Nephron progenitor cell (in vitro differentiated cells): ENCODE measurements around the gene PRKAG1.
A peak's percentile ranks its signal among the peaks of the same experiment; 100 is the strongest.

Experiments used
- DNase-seq: peaks from one replicate; pipeline ENCODE4 v3.0.0; 2021
- H3K27ac Mint-ChIP-seq: 2 replicates; pipeline ENCODE4 v1.8.0; 2021; ENCODE audit warnings: mild to moderate bottlenecking, moderate library complexity, mixed read lengths
- H3K27me3 Mint-ChIP-seq: 2 replicates; pipeline ENCODE4 v1.8.0; 2021; ENCODE audit warnings: mild to moderate bottlenecking, low read depth, mixed read lengths; ENCODE audit not compliant: poor library complexity
- H3K36me3 Mint-ChIP-seq: 2 replicates; pipeline ENCODE4 v1.8.0; 2021; ENCODE audit warnings: low read depth, mixed read lengths
- H3K4me1 Mint-ChIP-seq: 2 replicates; pipeline ENCODE4 v1.8.0; 2021; ENCODE audit warnings: mixed read lengths
- H3K4me3 Mint-ChIP-seq: 2 replicates; pipeline ENCODE4 v1.8.0; 2021; ENCODE audit warnings: mild to moderate bottlenecking, moderate library complexity, mixed read lengths
- H3K9me3 Mint-ChIP-seq: 2 replicates; pipeline ENCODE4 v1.8.0; 2021; ENCODE audit warnings: mild to moderate bottlenecking, moderate library complexity, mixed read lengths
- TF ChIP-seq, protein P1 (sequence below): fragments of 200-600 bp; sonication (generic); IDR thresholded peaks from 2 replicates; pipeline ENCODE4 v1.5.0; 2021; ENCODE audit warnings: antibody characterized with exemption

PRKAG1 gene

DNA sequence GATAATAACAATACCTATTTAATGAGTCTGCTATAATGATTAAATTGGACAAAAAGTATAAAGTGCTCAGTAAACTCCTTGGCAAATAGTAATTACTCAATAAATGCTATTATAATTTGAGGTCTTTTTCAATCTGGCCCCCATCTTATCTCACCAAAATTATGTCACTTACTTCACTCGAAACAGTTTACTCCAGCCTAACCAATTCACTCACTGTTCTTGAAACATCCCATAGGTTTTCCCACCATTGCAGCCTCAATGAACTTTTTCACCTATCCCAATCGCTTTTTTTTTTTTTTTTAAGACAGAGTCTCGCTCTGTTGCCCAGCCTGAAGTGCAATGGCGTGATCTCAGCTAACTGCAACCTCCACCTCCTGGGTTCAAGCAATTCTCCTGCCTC lies 17.5 kb upstream of the PRKAG1 start:
- H3K9me3 Mint-ChIP-seq, result no peaks in the 10 kb centered on the region
- no peak overlapping the region for H3K4me3 Mint-ChIP-seq
- peaks cover 44% of the 10 kb centered on the region for H3K36me3 Mint-ChIP-seq
- DNase-seq, result no peak
- H3K4me1 Mint-ChIP-seq, result no peaks in the 10 kb centered on the region
- TF ChIP-seq, protein P1, sequence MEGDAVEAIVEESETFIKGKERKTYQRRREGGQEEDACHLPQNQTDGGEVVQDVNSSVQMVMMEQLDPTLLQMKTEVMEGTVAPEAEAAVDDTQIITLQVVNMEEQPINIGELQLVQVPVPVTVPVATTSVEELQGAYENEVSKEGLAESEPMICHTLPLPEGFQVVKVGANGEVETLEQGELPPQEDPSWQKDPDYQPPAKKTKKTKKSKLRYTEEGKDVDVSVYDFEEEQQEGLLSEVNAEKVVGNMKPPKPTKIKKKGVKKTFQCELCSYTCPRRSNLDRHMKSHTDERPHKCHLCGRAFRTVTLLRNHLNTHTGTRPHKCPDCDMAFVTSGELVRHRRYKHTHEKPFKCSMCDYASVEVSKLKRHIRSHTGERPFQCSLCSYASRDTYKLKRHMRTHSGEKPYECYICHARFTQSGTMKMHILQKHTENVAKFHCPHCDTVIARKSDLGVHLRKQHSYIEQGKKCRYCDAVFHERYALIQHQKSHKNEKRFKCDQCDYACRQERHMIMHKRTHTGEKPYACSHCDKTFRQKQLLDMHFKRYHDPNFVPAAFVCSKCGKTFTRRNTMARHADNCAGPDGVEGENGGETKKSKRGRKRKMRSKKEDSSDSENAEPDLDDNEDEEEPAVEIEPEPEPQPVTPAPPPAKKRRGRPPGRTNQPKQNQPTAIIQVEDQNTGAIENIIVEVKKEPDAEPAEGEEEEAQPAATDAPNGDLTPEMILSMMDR, result no peak
- H3K27ac Mint-ChIP-seq, result no peak overlapping the region
- no peaks in the 10 kb centered on the region for H3K27me3 Mint-ChIP-seq

GRCh38 chr12:49034286-49034622 lies 15.7 kb upstream of the PRKAG1 start:
- no peak for DNase-seq
- Mint-ChIP-seq H3K9me3 (no peaks in the 10 kb centered on the region), H3K27ac (no peak overlapping the region), H3K4me3 (no peak overlapping the region), H3K36me3 (peaks cover 45% of the 10 kb centered on the region), H3K27me3 (no peaks in the 10 kb centered on the region), H3K4me1 (no peaks in the 10 kb centered on the region)
- TF ChIP-seq, protein P1, result no peak

- TF ChIP-seq, protein P1, result no peak
- no peak for DNase-seq
- no peaks in the 10 kb centered on the region for H3K27me3 Mint-ChIP-seq
- H3K9me3 Mint-ChIP-seq, result no peaks in the 10 kb centered on the region
- H3K36me3 Mint-ChIP-seq, result peaks cover 46% of the 10 kb centered on the region
- no peak overlapping the region for H3K4me3 Mint-ChIP-seq
- peak overlapping the region; percentile 39 for H3K27ac Mint-ChIP-seq
- H3K4me1 Mint-ChIP-seq, result no peaks in the 10 kb centered on the region
These were observed 15.2 kb upstream of the PRKAG1 start for GRCh38 chr12:49033611-49034285.

GRCh38 chr12:49032679-49033447 lies 14.3 kb upstream of the PRKAG1 start:
- TF ChIP-seq, protein P1, result no peak
- Mint-ChIP-seq H3K27me3 (no peaks in the 10 kb centered on the region), H3K4me1 (no peaks in the 10 kb centered on the region), H3K4me3 (no peak overlapping the region), H3K36me3 (peaks cover 47% of the 10 kb centered on the region), H3K9me3 (no peaks in the 10 kb centered on the region), H3K27ac (peak overlapping the region; percentile 84)
- DNase-seq, result no peak

DNA sequence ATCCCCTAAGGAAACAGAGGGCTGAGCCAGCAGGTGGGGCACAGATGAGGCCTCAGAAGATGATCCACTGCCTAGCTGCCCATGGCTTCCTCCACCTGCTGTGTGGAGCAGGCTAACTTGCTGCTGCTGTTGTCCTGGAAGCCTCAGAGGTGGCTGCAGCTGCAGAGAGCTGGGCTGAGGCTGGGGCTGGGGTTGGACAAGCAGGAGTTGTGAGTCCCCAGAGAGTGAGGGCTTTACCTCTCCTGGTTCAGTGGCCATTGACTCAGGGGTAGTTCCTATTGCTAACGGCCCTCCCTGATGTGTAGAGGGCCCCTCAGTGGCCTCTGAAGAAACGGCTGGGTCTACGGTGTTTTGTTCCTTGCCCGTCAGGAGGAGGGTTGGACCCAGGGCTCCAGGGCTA lies 13.7 kb upstream of the PRKAG1 start:
- no peak for DNase-seq
- Mint-ChIP-seq H3K36me3 (peaks cover 53% of the 10 kb centered on the region), H3K27me3 (no peaks in the 10 kb centered on the region), H3K4me1 (no peaks in the 10 kb centered on the region), H3K27ac (no peak overlapping the region), H3K4me3 (no peak overlapping the region), H3K9me3 (no peaks in the 10 kb centered on the region)
- TF ChIP-seq, protein P1, result no peak
